Right ventricle myocardium inferior (tissue), 1 donor: ENCODE results near the gene FZD7. TPM values are rescaled to one million over a fixed set of nuclear protein-coding genes. Genes with fewer than 3 reads are reported as not detected.

ENCODE experiments used
- ATAC-seq: fragments of 200-7000 bp; cut with Tn5 transposase; one replicate; pipeline ENCODE4 v1.9.1; 2020; ENCODE audit warnings: mild to moderate bottlenecking, moderate library complexity
- DNase-seq: peaks from one replicate; pipeline ENCODE4 v3.0.0; 2021; ENCODE audit errors: missing footprints
- intact Hi-C: fragments of 100-400 bp; cut with DNase I; formaldehyde crosslinking; loops from one replicate; pipeline ENCODE4 v1.11.0; 2022
- long read RNA-seq: library from polyadenylated mRNA; unstranded; transcript quantifications from one replicate; pipeline ENCODE4 v2.0.0, GENCODE V29; 2021
- total RNA-seq: library from RNA; stranded (reverse); fragmentation: NEBNext Ultra II Directional; extraction: Animal tissue kit (Norgen Biotek cat#: 25700); gene quantifications from one replicate; pipeline ENCODE4 v1.2.1, GENCODE V29; 2021
- donor health status: DM: no; HTN: yes; CAD: no; lungs with severe emphysema.

Gene FZD7
- 24.2 TPM for total RNA-seq
- long read RNA-seq, transcript FZD7-201 (1 exons, 3,859 nt), result major isoform, 43 of 43 reads
- long read RNA-seq, partial matches to known transcripts, result 0 of 43 reads
- long read RNA-seq, other reads (novel, unspliced or antisense), result 0 of 43 reads

GRCh38 chr2:202033317-202034248 lies at the start of gene FZD7:
Gene FZD7, plus strand, starts transcription at chr2:202033855. Its CDS starts 793 bp downstream, at chr2:202034648.
- intact Hi-C loops, result loop anchor here (10.0 kb wide), 1 partner anchor 149 kb away; no protein-coding TSS in a partner anchor
- DNase-seq (peak; percentile 95), ATAC-seq (peak; percentile 90)

- ATAC-seq, result no peak
- intact Hi-C loops, result no loop called here
- DNase-seq, result no peak
Observed at GRCh38 chr2:201984333-201984732, 49.3 kb upstream of the FZD7 start.

DNA sequence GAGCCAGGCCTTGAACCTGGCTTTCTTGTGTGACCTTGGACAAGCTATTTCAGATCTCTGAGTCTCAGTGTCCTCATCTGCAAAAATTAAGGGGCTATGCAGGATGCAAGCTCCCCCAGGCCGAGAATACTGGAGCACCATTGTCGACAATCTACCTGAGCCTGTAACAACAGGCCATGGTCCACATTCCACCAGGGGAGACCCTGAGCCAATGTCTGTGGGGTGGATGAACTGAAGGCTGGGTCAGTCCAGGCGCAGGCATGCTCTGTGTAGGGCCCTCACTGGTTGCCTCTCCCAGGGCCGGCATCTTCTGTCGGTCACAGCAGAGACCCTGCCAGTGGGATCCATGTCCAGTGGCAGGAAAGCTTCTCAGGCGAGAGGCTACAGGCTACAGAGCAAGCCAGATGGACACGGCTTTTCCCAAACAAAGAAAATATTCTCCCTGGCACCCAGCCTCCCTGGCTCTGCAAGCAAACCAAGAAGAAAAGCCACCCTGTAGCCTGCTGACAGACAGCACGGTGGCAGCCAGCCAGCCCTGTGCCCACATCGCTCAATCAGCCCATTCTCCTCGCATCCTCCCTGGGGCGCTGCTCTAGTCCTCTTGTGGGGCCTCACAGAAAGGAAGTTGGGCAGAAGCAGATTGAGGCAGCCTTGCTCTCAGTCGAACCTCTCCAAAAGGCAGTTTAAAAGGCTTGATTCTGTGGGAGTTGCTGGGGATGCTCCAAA lies 48.7 kb upstream of the FZD7 start:
- DNase-seq (peak; percentile 68), ATAC-seq (no peak)
- intact Hi-C loops, result no loop called here

DNA sequence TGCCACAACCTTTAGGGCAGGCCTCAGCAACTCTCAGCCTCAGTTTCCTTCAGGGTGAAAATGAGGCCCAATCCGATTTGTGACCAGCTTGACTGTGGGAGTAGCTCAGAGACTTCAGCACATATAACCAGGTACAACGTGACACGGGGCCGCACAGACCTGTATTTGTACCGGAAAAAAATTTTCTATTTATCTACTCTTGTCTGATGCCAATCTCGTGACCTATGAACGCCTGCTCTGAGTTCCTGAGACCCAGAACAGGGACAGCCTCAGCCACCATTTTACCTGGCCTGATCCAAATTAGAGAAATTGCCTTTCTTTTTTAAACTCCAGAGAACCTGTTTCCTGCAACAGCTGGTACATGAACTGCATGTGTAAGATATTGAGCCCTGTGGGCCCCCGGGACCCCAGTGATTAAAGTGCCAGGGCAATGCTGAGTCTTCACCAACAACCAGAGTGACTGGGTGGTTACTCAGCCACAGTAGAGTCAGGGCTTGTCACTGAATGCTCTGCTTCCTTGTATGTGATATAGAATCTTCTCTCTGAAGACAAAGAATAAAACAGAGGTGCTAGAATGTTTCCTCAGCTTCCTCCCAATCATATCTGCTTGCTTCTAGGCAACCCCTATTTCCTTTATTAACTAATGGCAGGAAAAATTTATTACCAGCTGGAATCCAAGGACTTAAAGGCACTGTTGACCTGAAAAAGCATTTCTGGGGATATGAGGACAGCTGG lies 47.8 kb upstream of the FZD7 start:
- no peak for ATAC-seq
- intact Hi-C loops, result no loop called here
- no peak for DNase-seq

- intact Hi-C loops, result no loop called here
- DNase-seq, result no peak
- no peak for ATAC-seq
Observed at GRCh38 chr2:201986463-201986735, 47.3 kb upstream of the FZD7 start.

DNA sequence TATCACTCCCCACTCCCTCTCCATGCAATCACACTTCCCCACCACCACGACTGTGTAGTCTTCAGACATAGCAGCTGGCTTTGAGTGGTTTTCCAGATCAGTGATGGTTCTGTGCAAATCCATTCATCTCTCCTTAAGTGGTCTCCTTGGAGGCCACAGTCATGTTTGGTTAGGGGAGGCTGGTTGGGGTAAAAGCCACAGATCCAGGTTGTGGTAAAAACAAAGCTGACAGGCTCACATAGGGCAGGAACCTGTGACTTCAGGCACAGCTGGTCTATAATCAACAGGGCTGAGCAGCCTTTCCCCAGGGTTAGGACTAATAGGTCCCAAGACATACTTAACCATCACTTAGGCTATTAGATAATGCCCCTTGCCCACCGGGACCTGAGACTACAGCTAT lies 46.2 kb upstream of the FZD7 start:
- intact Hi-C loops, result no loop called here
- ATAC-seq, result no peak
- DNase-seq, result no peak

GRCh38 chr2:201990069-201990468 lies 43.6 kb upstream of the FZD7 start:
- DNase-seq (no peak), ATAC-seq (no peak)
- intact Hi-C loops, result no loop called here

DNA sequence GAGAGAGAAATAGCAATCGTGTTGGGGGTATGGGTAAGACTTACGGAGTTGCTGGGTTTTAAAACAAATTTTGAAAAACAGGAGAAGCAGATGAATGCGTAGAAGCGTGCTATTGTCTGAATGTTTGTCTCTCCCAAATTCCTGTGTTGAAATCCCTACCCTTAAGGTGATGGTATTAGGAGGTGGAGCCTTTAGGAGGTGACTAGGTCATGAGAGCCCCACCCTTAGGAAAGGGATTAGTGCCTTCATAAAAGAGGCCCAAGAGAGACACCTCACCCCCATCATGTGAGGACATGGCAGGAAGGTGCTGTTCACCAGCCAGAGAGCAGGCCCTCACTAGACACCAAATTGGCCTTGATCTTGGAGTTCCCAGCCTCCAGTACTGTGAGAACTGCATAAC lies 40.7 kb upstream of the FZD7 start:
- intact Hi-C loops, result no loop called here
- no peak for ATAC-seq
- no peak for DNase-seq

- intact Hi-C loops, result no loop called here
- no peak for ATAC-seq
Observed at GRCh38 chr2:201994973-201995638, 38.5 kb upstream of the FZD7 start.

DNA sequence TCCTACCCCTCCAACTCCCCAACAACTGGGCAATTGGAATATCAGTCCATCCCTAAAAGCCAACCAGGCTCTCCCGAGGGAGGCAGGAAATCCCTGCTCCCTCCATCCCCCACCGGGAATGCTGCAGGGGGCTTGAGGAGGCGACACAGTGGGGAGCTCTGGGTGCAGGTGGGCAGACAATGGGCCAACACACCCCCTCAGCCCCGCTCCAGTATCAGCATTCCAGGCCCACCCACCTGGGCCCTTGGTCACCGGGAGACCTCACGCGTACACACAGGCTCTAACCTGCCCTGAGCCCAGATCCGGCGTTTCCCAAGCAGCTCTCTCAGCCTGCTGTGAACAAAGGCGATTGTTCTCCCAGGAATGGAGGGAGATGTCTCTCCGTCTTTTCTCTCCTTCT lies 37.6 kb upstream of the FZD7 start:
- no peak for DNase-seq
- intact Hi-C loops, result no loop called here

More at GRCh38 chr2:201994973-201995638, 38.5 kb upstream of the FZD7 start:
- no peak for DNase-seq

DNA sequence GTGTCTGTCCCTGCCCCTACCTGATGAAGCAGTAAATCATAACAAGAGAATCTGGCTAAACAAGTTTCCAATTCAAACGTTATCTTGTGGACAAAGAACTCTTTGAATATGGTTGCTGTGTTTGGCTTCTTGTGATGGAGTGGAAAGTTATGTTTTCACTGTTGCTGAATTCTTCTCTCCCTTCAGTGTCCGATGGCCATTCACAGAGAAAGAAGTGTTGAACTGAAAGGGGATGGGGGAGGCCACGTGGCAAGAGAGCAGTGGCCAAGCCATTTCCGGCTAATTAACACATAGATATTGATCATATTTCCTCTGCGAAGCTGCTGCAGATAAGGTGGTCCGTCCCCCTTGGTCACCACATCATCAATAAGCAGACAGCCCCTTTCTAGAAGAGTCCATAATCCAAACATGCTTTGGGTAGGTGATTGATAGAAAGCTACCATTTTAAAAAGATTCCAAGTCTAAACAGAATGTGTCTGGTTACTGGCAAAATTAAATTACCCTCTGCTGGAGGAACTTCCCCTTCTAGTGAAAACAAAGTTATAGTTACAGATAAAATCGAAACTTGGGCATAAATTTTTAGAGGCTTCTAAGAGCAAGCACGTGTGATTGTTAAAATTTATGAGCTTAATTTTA lies 36.9 kb upstream of the FZD7 start:
- ATAC-seq (no peak), DNase-seq (no peak)
- intact Hi-C loops, result no loop called here

More for the DNA sequence above, 37.6 kb upstream of the FZD7 start:
- ATAC-seq, result no peak

GRCh38 chr2:201999279-201999678 lies 34.4 kb upstream of the FZD7 start:
- no peak for DNase-seq
- peak; percentile 92 for ATAC-seq
- intact Hi-C loops, result no loop called here

DNA sequence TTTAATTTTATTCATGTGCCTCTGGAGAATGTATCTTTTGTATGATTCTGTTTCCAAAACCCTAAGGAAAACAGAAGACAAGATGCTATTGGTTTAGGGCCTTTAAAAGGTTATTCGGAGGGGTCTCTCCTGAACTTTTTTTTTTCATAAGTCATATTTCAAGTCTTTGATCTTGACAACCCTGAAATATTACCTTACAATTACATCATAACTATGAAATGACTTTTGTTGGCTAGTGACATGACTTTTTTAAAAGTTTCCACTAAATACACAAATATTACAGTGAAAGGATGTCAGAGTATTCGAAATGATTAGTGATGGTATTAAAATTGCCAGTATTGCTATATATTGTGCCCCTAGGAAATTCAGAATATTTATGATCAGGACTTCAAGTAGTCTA lies 31.8 kb upstream of the FZD7 start:
- intact Hi-C loops, result no loop called here
- DNase-seq (no peak), ATAC-seq (no peak)

GRCh38 chr2:202002381-202002780 lies 31.3 kb upstream of the FZD7 start:
- intact Hi-C loops, result no loop called here
- no peak for DNase-seq
- ATAC-seq, result no peak

GRCh38 chr2:202005272-202005887 lies 28.3 kb upstream of the FZD7 start:
- ATAC-seq (no peak), DNase-seq (no peak)

GRCh38 chr2:202006301-202006700 lies 27.4 kb upstream of the FZD7 start:
- DNase-seq (no peak), ATAC-seq (no peak)
- intact Hi-C loops, result no loop called here

More at GRCh38 chr2:202005272-202005887, 28.3 kb upstream of the FZD7 start:
- intact Hi-C loops, result no loop called here

DNA sequence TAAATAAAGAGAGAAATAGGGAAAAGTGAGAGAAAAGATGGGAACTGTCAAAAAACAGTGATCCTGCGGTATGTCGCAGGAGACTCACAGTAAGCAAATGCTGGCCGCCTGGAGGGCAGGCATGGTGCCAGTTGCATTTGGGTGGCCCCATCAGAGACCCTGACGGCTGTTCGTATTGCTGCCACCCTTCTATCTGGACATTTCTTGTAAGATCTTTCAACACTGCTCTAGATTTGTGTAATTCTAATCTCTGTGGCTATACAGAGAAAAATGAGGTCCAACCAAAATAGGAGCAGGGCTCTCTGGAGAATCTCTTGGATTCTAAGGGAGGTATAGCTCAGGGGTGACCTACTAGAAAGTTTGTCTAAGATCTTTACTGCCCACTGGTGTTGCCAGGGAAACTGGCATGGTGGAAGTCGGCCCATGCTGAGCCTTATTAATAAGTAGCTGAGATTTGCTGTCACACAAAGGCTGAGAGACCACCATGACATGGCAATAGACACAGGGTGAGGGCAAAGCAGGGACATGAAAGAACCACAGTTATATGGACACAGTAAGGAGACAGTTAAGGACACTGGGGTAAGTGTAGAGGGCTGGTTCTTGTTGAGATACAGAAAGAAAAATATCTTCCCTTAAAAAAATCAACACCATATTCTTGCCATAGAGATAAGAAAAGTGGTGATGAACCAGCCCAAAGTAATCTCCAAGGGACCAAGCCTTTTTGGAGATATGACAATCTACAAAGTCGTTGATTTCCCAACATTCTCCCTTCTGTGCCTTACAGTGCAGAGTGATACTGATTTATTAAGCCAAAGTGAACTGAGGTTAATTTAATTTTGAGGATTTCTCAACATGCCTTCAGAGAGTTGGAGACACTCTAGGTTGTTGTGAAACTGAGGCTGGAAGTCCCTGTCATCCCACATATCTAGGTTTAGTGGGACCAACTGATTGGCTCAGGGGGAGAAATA lies 26.4 kb upstream of the FZD7 start:
- ATAC-seq (peak; percentile 83), DNase-seq (peak; percentile 82)
- intact Hi-C loops, result no loop called here
